Measurements from ENCODE around the gene VPS26A. TPM values are rescaled to one million over a fixed set of nuclear protein-coding genes. Genes with fewer than 3 reads are reported as not detected.
A peak's percentile ranks its signal among the peaks of the same experiment; 100 is the strongest.

The VPS26A gene
- total RNA-seq, 2 experiments from 2014 or later: 32.8 to 33.0 TPM

GRCh38 chr10:69102440-69102839, 21.5 kb upstream of the VPS26A start:
- Mint-ChIP-seq H3K9me3 (no peaks in the 10 kb centered on the region), H3K4me3 (no peak overlapping the region), H3K27ac (no peak overlapping the region), H3K4me1 (ENCODE audit: low read depth) (peaks cover 32% of the 10 kb centered on the region), H3K27me3 (no peaks in the 10 kb centered on the region), H3K36me3 (ENCODE audit: low read depth) (peaks cover 86% of the 10 kb centered on the region)
- no peak for ATAC-seq (ENCODE audit: poor library complexity)
- intact Hi-C loops (cut with DNase I, micrococcal nuclease): no loop called here
- Histone ChIP-seq H3K27ac (ENCODE audit: low read depth in 1 of 2, low read length in 2 of 2) (no peak overlapping the region), H3K4me3 (ENCODE audit: low read length) (no peak overlapping the region), H3K9me3 (ENCODE audit: control insufficient read depth in 1 of 2, insufficient read depth in 1 of 2, low read length in 2 of 2) (no peaks in the 10 kb centered on the region), H3K27me3 (ENCODE audit: control insufficient read depth in 1 of 2, insufficient read depth in 2 of 2, low read length in 2 of 2) (no peaks in the 10 kb centered on the region), H3K36me3 (ENCODE audit: insufficient read depth, low read length) (peaks cover 71% of the 10 kb centered on the region), H3K4me1 (ENCODE audit: insufficient read depth, low read length) (peaks cover 22% of the 10 kb centered on the region)
- DNase-seq: no peak
- TF ChIP-seq, protein P1, sequence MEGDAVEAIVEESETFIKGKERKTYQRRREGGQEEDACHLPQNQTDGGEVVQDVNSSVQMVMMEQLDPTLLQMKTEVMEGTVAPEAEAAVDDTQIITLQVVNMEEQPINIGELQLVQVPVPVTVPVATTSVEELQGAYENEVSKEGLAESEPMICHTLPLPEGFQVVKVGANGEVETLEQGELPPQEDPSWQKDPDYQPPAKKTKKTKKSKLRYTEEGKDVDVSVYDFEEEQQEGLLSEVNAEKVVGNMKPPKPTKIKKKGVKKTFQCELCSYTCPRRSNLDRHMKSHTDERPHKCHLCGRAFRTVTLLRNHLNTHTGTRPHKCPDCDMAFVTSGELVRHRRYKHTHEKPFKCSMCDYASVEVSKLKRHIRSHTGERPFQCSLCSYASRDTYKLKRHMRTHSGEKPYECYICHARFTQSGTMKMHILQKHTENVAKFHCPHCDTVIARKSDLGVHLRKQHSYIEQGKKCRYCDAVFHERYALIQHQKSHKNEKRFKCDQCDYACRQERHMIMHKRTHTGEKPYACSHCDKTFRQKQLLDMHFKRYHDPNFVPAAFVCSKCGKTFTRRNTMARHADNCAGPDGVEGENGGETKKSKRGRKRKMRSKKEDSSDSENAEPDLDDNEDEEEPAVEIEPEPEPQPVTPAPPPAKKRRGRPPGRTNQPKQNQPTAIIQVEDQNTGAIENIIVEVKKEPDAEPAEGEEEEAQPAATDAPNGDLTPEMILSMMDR (IDR thresholded peaks at IDR 0.05): no peak
- ChIA-PET CTCF (interaction anchor here (1.5 kb wide), 1 partner anchor 27 kb away, joined by 3 read pairs; no protein-coding TSS in a partner anchor), POLR2A (interaction anchor here (0.6 kb wide), 1 partner anchor 141 kb away, joined by 3 read pairs; no protein-coding TSS in a partner anchor)

DNA sequence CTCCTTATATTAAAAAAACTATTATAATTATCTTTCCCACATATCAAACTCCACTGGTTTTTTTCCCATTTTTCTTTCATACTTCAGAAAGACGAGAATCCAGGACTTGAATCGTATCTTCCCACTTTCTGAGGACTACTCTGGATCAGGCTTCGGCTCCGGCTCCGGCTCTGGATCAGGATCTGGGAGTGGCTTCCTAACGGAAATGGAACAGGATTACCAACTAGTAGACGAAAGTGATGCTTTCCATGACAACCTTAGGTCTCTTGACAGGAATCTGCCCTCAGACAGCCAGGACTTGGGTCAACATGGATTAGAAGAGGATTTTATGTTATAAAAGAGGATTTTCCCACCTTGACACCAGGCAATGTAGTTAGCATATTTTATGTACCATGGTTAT, 20.2 kb upstream of the VPS26A start:
- peaks cover 22% of the 10 kb centered on the region for H3K4me1 ChIP-seq (ENCODE audit: insufficient read depth, low read length)
- H3K4me1 Mint-ChIP-seq (ENCODE audit: low read depth): peaks cover 24% of the 10 kb centered on the region
- intact Hi-C loops (cut with DNase I, micrococcal nuclease): no loop called here
- no peak for ATAC-seq (ENCODE audit: poor library complexity)
- CTCF ChIA-PET: no interaction called here
- H3K27ac ChIP-seq (ENCODE audit: low read depth in 1 of 2, low read length in 2 of 2): no peak overlapping the region
- H3K9me3 Mint-ChIP-seq: no peaks in the 10 kb centered on the region
- H3K36me3 Mint-ChIP-seq (ENCODE audit: low read depth): peaks cover 74% of the 10 kb centered on the region
- no peak overlapping the region for H3K4me3 Mint-ChIP-seq
- POLR2A ChIA-PET: no interaction called here
- DNase-seq: no peak
- H3K27me3 ChIP-seq (ENCODE audit: control insufficient read depth in 1 of 2, insufficient read depth in 2 of 2, low read length in 2 of 2): no peaks in the 10 kb centered on the region
- no peaks in the 10 kb centered on the region for H3K27me3 Mint-ChIP-seq
- no peaks in the 10 kb centered on the region for H3K9me3 ChIP-seq (ENCODE audit: control insufficient read depth in 1 of 2, insufficient read depth in 1 of 2, low read length in 2 of 2)
- no peak overlapping the region for H3K27ac Mint-ChIP-seq
- peaks cover 59% of the 10 kb centered on the region for H3K36me3 ChIP-seq (ENCODE audit: insufficient read depth, low read length)
- no peak overlapping the region for H3K4me3 ChIP-seq (ENCODE audit: low read length)
- TF ChIP-seq, protein P1 (IDR thresholded peaks at IDR 0.05): no peak

DNA sequence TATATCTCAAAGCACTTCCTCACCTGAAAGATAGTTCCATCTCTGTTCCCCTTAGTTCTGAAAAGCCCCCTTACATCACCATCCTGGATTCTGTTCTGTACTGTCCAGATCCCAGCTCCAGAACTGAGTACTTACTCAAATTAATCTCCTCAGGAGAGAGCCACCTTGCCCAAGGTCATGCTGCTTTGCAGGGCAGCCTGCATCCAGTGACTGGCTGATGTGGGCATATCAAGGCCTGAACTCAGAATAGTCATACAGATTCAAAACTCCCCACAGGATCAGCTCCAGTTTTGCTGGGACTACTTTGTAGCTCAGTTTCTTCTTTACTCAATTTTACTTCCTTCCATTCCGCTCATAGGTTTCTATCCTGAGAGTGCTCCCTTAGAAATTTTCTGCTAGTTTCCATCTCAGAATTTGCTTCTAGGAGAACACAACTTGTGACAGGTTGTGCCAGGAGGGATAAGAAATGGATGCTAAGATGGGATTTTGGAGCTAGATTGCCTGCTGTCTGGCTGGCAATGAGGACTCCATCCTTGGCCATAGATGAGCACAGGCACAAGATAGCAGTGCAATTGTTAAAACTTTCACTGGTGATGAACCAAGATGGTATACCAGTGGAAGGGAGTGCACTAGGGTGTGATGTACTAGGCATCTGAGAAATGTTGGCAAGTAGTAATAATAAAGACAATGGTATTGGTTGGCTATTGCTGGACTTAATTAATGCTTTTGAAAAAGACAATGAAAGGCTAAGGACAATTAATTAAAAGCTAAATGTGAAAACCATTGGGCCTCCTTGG, 18.8 kb upstream of the VPS26A start:
- Mint-ChIP-seq H3K4me1 (ENCODE audit: low read depth) (peaks cover 23% of the 10 kb centered on the region), H3K4me3 (no peak overlapping the region), H3K9me3 (no peaks in the 10 kb centered on the region), H3K27ac (peak overlapping the region; percentile 34), H3K36me3 (ENCODE audit: low read depth) (peaks cover 59% of the 10 kb centered on the region), H3K27me3 (no peaks in the 10 kb centered on the region)
- H3K9me3 ChIP-seq (ENCODE audit: control insufficient read depth in 1 of 2, insufficient read depth in 1 of 2, low read length in 2 of 2): no peaks in the 10 kb centered on the region
- TF ChIP-seq, protein P1 (IDR thresholded peaks at IDR 0.05): no peak
- no peaks in the 10 kb centered on the region for H3K27me3 ChIP-seq (ENCODE audit: control insufficient read depth in 1 of 2, insufficient read depth in 2 of 2, low read length in 2 of 2)
- no peak overlapping the region for H3K4me3 ChIP-seq (ENCODE audit: low read length)
- H3K4me1 ChIP-seq (ENCODE audit: insufficient read depth, low read length): peaks cover 22% of the 10 kb centered on the region
- ChIA-PET POLR2A (interaction anchor here (1.2 to 1.7 kb wide), 3 partner anchors 11 to 18 kb away, joined by 3 to 5 read pairs (median 4); no protein-coding TSS in a partner anchor), CTCF (interaction anchor here (1.3 kb wide), 1 partner anchor 16 kb away, joined by 7 read pairs; no protein-coding TSS in a partner anchor)
- ATAC-seq (ENCODE audit: poor library complexity) (peak; percentile 22), DNase-seq (no peak)
- peaks cover 45% of the 10 kb centered on the region for H3K36me3 ChIP-seq (ENCODE audit: insufficient read depth, low read length)
- intact Hi-C loops (cut with DNase I, micrococcal nuclease): no loop called here
- no peak overlapping the region for H3K27ac ChIP-seq (ENCODE audit: low read depth in 1 of 2, low read length in 2 of 2)
